Sigmoid colon (tissue), 3 donors: Measurements from ENCODE around the gene PTPRD.

Experiments used
- CTCF ChIP-seq, 4 experiments: fragments of 450-650 bp in 3 of 4; fragments of 200-600 bp in 1 of 4; IDR thresholded peaks; one replicate each; pipeline ENCODE4 v1.5.1; 2016 to 2019; ENCODE audit warnings: antibody characterized with exemption in 4 of 4, mild to moderate bottlenecking in 3 of 4, moderate library complexity in 2 of 4
- POLR2A ChIP-seq, 2 donors: fragments of 450-650 bp; IDR thresholded peaks; one replicate each; pipeline ENCODE4 v1.6.1; 2016; ENCODE audit warnings: antibody characterized with exemption in 2 of 2, mild to moderate bottlenecking in 2 of 2, moderate library complexity in 2 of 2

GRCh38 chr9:10008101-10008799, 604.6 kb downstream of the PTPRD start:
- TF ChIP-seq CTCF (IDR thresholded peaks at IDR 0.05) (no peak), POLR2A (IDR thresholded peaks at IDR 0.05) (no peak)
